ENCODE data around the gene CMTR1.
"Not testable (repeated sequence)": the region's sequence is repeated elsewhere in the genome, so short reads cannot be mapped to it uniquely, and the experiment has no call there.

CMTR1 gene

GRCh38 chr6:37492991-37493660 is 60.1 kb downstream of the CMTR1 start:
- no peak for DNase-seq

GRCh38 chr6:37493661-37493995 is 60.6 kb downstream of the CMTR1 start:
- no peak for DNase-seq

DNA sequence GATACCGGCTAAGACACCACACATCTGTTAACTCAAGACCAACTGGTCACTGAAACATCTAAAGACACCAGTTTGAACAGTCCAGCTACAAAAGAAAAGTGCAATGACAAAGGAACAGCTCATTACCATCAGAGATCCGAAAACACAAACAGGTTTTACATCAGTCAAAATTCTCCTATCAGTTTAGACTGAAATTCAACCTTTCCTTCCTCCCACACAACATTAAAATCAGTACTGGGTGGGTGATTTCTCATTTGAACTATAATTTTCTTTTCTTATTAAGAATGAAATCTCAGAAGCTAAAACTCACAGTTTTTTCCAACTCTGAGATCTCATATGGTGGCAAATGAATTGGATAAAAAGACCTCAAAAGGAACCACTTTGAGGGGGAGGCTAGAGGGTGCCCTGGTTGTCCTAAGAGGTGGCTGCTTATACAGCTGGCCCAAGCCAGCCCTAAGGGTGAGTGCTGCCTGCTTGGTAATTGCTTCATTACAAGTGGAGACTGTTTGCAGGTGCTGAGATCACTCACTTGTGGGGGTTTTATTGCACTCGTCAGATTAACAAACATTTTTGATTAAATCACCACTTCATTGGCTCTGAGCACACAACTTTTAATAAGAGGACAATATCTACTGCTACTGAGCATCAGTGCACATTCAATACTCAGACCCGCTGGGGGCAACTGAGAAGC is 62.4 kb downstream of the CMTR1 start:
- DNase-seq = no peak

GRCh38 chr6:37496951-37497885 is 64.2 kb downstream of the CMTR1 start:
- DNase-seq = no peak

GRCh38 chr6:37499433-37500293 is 66.6 kb downstream of the CMTR1 start, which contains the start of gene CCDC167:
CCDC167 (minus strand) TSS chr6:37499893; CDS start chr6:37499863, 30 bp downstream.
- DNase-seq = peak; percentile 86 to 92

GRCh38 chr6:37500294-37500608 is 67.2 kb downstream of the CMTR1 start:
- DNase-seq = no peak

DNA sequence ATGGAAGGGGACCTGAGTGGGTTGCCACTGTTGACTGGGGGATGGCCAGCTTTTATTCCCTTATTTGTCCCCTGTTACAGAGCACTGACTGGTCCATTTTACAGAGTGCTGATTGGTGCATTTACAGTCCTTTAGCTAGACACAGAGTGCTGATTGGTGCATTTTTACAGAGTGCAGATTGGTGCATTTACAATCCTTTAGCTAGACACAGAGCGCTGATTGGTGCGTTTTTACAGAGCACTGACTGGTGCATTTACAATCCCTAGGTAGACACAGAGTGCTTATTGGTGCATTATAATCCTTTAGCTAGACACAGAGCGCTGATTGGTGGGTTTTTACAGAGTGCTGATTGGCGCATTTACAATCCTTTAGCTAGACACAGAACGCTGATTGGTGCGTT is 67.9 kb downstream of the CMTR1 start:
- not testable (repeated sequence) for DNase-seq

DNA sequence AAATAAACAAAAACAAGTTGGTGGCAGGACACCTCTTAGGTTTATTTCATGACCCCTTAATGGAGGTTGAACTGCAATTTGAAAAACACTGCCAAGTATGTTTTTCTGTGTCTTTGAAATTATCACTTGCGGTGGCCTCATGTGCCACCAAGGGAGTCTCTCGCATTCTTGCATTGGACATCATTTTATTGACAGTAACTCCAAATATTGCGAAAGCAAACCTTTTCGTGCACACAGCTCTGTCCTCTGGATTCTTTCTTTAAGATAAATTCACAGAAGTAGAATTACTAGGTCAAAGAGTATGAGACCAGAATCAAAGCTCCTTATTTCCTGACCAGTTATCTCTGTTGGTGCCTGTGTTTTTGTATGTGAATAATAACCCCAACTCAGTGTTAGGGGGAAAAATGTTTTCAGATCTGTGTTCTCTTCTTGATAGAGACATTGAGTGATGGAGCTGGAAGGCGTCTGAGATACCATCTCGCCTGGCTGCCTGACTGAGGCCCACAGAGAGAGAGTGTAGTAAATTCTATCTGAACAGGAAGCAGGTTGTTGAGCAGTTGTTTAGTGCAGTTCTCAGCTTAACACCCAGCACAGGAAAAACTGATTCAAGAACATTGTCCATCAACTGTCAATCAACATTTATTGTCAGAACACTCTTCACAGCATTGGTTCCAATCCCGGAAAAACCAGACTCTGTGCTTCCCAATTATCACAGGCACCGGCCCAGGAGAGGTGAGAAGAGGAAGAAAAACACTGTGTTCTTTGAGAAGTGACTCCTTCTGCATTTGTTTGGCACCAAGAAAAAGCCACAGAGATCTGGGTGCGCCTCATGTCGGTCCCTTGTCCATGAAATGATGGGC is 68.8 kb downstream of the CMTR1 start:
- no peak for DNase-seq

DNA sequence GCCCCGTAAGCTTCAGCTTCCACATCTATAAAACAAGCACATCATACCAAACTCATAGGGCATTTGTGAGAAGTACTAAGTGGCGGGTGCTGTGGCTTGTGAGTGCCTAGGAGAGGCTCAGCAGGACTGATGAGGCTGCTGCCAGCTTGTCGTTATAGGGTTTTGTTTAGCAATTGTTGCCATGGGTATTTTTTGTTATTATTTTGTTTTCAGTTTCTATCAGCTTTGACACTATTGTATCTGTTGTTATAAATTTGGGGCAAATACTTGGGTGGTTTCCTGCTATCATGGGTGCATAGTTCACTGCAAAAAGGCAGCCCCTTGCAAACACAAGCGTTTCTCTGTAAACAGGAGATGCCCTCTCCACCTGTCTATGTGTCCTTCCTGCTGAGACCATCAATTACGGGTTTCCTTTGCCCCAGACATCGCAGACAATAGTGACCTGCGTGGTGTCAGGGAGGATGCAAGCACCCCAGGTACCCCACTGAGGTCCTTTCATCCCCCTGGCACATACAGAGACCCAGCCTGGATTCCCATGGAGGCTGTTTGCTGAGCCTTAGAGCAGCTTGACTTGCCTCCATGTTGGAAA is 69.8 kb downstream of the CMTR1 start:
- no peak for DNase-seq

DNA sequence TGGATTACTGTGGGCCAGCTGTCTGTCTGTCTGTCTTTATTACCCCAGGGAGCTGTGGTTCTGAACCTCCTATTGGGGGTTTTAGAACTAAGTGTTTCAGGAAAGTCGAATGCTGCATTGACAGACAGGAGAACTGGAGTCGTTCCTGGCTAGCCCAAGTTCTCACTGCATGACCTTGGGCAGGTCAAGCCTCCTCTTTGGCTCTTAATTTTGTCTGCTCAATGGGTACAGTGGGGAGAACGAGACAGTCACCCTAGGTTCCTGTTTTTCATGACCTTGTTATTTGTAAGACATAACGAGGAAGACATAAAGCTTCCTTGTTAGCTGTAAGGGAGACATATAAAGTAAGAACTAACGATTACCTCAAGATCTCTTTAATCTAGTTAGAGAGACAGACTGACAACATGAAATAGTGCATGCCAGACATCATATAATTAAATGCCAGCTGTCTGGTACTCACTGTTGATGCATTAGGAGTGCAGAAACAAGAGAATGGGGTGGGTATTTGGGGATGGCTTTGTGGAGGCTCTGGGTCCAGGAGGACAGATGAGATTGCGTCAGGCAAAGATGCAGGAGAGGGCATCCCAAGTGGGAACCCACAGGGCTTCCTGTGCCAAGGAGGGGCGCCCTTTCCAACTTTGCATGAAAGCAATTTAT is 70.4 kb downstream of the CMTR1 start:
- DNase-seq = no peak

DNA sequence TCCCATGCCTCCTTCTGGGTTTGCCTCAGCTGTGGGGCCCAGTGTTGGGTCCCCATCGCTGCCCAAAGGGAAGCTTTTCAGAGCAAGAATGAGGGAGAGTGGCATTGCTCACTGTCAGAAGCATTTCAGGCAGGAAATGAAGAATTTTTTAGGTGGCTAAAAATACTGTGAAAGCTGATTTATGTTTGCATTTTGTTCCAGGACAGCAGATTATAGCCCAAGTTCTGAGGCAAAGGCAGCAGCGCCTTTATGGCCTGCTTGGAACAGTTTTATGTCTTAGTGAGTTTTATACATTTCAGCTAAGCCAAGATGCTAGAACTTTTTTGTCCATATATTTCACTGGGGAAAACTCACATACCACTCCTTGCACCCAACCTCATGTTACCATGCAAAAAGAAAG is 71.0 kb downstream of the CMTR1 start:
- DNase-seq = no peak

- no peak for DNase-seq
These were observed 73.5 kb downstream of the CMTR1 start for GRCh38 chr6:37506479-37506878.

- DNase-seq = no peak
These were observed 74.1 kb downstream of the CMTR1 start for GRCh38 chr6:37507077-37507476.

GRCh38 chr6:37507690-37508421 is 74.8 kb downstream of the CMTR1 start:
- DNase-seq = no peak

- no peak for DNase-seq
These were observed 78.2 kb downstream of the CMTR1 start for GRCh38 chr6:37511201-37511600.

GRCh38 chr6:37511910-37512399 is 78.9 kb downstream of the CMTR1 start:
- DNase-seq = no peak

DNA sequence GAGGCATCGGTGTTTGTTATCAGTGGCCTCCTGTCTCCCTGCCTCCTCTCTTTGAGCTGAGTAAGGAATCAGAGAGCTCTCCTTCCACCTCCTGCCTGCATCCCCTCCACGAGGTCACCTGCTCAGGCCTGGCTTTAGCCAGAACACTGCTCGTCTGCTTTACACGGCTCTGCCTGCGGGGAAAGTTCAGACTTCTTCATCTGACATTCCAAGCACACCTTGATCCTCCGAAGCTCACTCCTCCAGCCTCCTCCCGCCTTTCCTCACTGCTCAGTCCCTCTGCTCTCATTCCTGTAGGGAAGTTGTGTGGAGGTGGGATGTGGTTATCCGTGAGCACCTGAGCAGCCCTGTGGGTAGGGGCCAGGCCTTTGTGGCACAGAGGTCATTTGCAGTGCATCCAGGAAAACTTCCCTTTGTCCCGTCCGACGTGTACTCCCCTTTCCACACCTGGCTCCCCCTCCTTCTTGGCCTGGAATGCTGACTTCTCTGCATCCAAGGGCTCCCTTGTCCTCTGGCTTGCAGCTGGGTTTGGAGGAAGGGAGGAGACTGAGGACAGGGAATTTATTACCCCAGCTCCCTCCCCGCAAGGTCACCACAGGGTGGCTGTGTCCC is 79.5 kb downstream of the CMTR1 start:
- no peak for DNase-seq

DNA sequence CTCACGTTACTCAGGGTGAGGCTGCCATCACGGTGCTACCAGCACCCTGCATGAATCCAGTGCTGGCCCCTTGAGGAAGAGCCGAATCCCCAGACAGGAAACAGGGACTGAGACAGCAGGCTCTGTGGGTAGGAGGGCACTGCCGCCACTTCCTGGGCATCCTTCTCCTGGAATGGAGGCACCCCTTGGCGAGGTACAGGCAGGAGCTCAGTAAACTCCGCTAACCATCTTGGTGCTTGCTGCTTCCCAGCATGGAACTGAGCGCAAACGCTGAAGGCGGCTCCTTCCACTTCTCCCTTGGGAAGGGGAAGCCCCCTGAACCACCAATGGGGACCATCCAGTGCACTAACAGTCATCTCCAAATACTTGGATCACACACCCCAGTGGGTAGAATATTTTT is 80.1 kb downstream of the CMTR1 start:
- no peak for DNase-seq

- no peak for DNase-seq
These were observed 80.6 kb downstream of the CMTR1 start for GRCh38 chr6:37513576-37513975.
